Measurements from ENCODE around the gene TMEM134.

- TF ChIP-seq EZH2 (IDR thresholded peaks at IDR 0.05; ENCODE audit: borderline replicate concordance, low read depth, low read length, severe bottlenecking): no peak
- TF ChIP-seq MYC (IDR thresholded peaks at IDR 0.05; ENCODE audit: low read depth, low read length): no peak
Measured at GRCh38 chr11:67500484-67500821, 31.4 kb upstream of the TMEM134 start.
